HEK293 (cell line): ENCODE data around the gene RACK1.

Experiments used
- EGR2 ChIP-seq: fragments of 450-650 bp; formaldehyde crosslinking; IDR thresholded peaks from 2 replicates; pipeline ENCODE4 v1.5.1; 2016; ENCODE audit warnings: low read depth, missing biosample characterization, missing genetic modification characterization
- HOXD13 ChIP-seq: sonication (generic); formaldehyde crosslinking; IDR thresholded peaks from 2 replicates; pipeline ENCODE4 v1.8.0; 2022; ENCODE audit warnings: missing genetic modification reagents, borderline replicate concordance
- KLF10 ChIP-seq: fragments of 450-650 bp; IDR thresholded peaks from 2 replicates; pipeline ENCODE4 v1.5.1; 2018; ENCODE audit warnings: missing biosample characterization, mild to moderate bottlenecking, missing genetic modification characterization
- KLF7 ChIP-seq: fragments of 450-650 bp; formaldehyde crosslinking; IDR thresholded peaks from 2 replicates; pipeline ENCODE4 v1.5.1; 2016; ENCODE audit warnings: missing biosample characterization, missing genetic modification characterization, borderline replicate concordance
- OSR2 ChIP-seq: fragments of 450-650 bp; formaldehyde crosslinking; IDR thresholded peaks from 2 replicates; pipeline ENCODE4 v1.5.1; 2016; ENCODE audit warnings: missing biosample characterization, missing genetic modification characterization
- PBX3 ChIP-seq: sonication (generic); formaldehyde crosslinking; IDR thresholded peaks from 2 replicates; pipeline ENCODE4 v1.8.1; 2022; ENCODE audit warnings: mild to moderate bottlenecking, moderate library complexity, missing genetic modification reagents
- PRDM1 ChIP-seq: fragments of 450-650 bp; formaldehyde crosslinking; IDR thresholded peaks from 2 replicates; pipeline ENCODE4; 2016; ENCODE audit warnings: missing biosample characterization, missing genetic modification characterization
- SALL2 ChIP-seq: fragments of 450-650 bp; formaldehyde crosslinking; IDR thresholded peaks from 2 replicates; pipeline ENCODE4 v1.5.0; 2017; ENCODE audit warnings: missing biosample characterization, mild to moderate bottlenecking, missing genetic modification characterization, borderline replicate concordance
- WT1 ChIP-seq: fragments of 450-650 bp; formaldehyde crosslinking; IDR thresholded peaks from 2 replicates; pipeline ENCODE4 v1.5.1; 2016; ENCODE audit warnings: missing biosample characterization, missing genetic modification characterization
- YY1 ChIP-seq: fragments of 450-650 bp; formaldehyde crosslinking; IDR thresholded peaks from 2 replicates; pipeline ENCODE4 v1.5.1; 2018; ENCODE audit warnings: missing biosample characterization, missing genetic modification characterization
- YY2 ChIP-seq: fragments of 450-650 bp; formaldehyde crosslinking; IDR thresholded peaks from 2 replicates; pipeline ENCODE4 v1.5.1; 2016; ENCODE audit warnings: missing biosample characterization, missing genetic modification characterization
- ZBTB7A ChIP-seq: fragments of 450-650 bp; formaldehyde crosslinking; IDR thresholded peaks from 2 replicates; pipeline ENCODE4 v1.5.1; 2016; ENCODE audit warnings: low read depth, missing biosample characterization, missing genetic modification characterization
- ZNF184 ChIP-seq: fragments of 450-650 bp; IDR thresholded peaks from 2 replicates; pipeline ENCODE4 v1.5.1; 2018; ENCODE audit warnings: missing biosample characterization, mild to moderate bottlenecking, missing genetic modification characterization
- ZNF2 ChIP-seq: fragments of 450-650 bp; formaldehyde crosslinking; IDR thresholded peaks from 2 replicates; pipeline ENCODE4 v1.5.1; 2016; ENCODE audit warnings: missing biosample characterization, missing genetic modification characterization
- ZNF266 ChIP-seq: fragments of 450-650 bp; formaldehyde crosslinking; IDR thresholded peaks from 2 replicates; pipeline ENCODE4 v1.5.1; 2016; ENCODE audit warnings: missing biosample characterization, missing genetic modification characterization, low read depth
- ZNF280D ChIP-seq: fragments of 450-650 bp; formaldehyde crosslinking; IDR thresholded peaks from 2 replicates; pipeline ENCODE4 v1.5.1; 2016; ENCODE audit warnings: missing biosample characterization, missing genetic modification characterization
- ZNF423 ChIP-seq: fragments of 450-650 bp; formaldehyde crosslinking; IDR thresholded peaks from 2 replicates; pipeline ENCODE4 v1.5.1; 2016; ENCODE audit warnings: missing biosample characterization, missing genetic modification characterization
- ZNF549 ChIP-seq: fragments of 450-650 bp; IDR thresholded peaks from 2 replicates; pipeline ENCODE4 v1.5.1; 2018; ENCODE audit warnings: missing biosample characterization, missing genetic modification characterization, mild to moderate bottlenecking, inconsistent platforms, moderate library complexity
- ZNF610 ChIP-seq: fragments of 450-650 bp; formaldehyde crosslinking; IDR thresholded peaks from 2 replicates; pipeline ENCODE4 v1.5.1; 2016; ENCODE audit warnings: missing biosample characterization, missing genetic modification characterization, borderline replicate concordance
- ZNF626 ChIP-seq: fragments of 450-650 bp; sonication (Bioruptor Pico); formaldehyde crosslinking; IDR thresholded peaks from 2 replicates; pipeline ENCODE4 v1.5.1; 2018; ENCODE audit warnings: missing biosample characterization, missing genetic modification characterization, inconsistent platforms
- ZNF660 ChIP-seq: fragments of 450-650 bp; IDR thresholded peaks from 2 replicates; pipeline ENCODE4 v1.5.1; 2018; ENCODE audit warnings: missing biosample characterization, mild to moderate bottlenecking, missing genetic modification characterization
- ZNF692 ChIP-seq: fragments of 450-650 bp; formaldehyde crosslinking; IDR thresholded peaks from 2 replicates; pipeline ENCODE4 v1.5.1; 2016; ENCODE audit warnings: missing biosample characterization, missing genetic modification characterization
- ZNF701 ChIP-seq: fragments of 450-650 bp; formaldehyde crosslinking; IDR thresholded peaks from 2 replicates; pipeline ENCODE4 v1.5.1; 2016; ENCODE audit warnings: missing biosample characterization, missing genetic modification characterization
- ZNF791 ChIP-seq: fragments of 450-650 bp; formaldehyde crosslinking; IDR thresholded peaks from 2 replicates; pipeline ENCODE4 v1.5.1; 2016; ENCODE audit warnings: missing biosample characterization, missing genetic modification characterization
- ZSCAN23 ChIP-seq: fragments of 450-650 bp; formaldehyde crosslinking; IDR thresholded peaks from 2 replicates; pipeline ENCODE4 v1.5.1; 2016; ENCODE audit warnings: missing biosample characterization, missing genetic modification characterization
- ZSCAN30 ChIP-seq: fragments of 450-650 bp; IDR thresholded peaks from 2 replicates; pipeline ENCODE4 v1.5.1; 2018; ENCODE audit warnings: missing biosample characterization, mild to moderate bottlenecking, missing genetic modification characterization, moderate library complexity
- ZSCAN5A ChIP-seq: fragments of 450-650 bp; formaldehyde crosslinking; IDR thresholded peaks from 2 replicates; pipeline ENCODE4 v1.5.1; 2016; ENCODE audit warnings: missing biosample characterization, missing genetic modification characterization
- TF ChIP-seq, protein P1 (sequence below): fragments of 450-650 bp; formaldehyde crosslinking; IDR thresholded peaks from 2 replicates; pipeline ENCODE4 v1.5.1; 2017; ENCODE audit warnings: missing biosample characterization, missing genetic modification characterization
- TF ChIP-seq, protein P2 (sequence below): fragments of 450-650 bp; formaldehyde crosslinking; IDR thresholded peaks from 2 replicates; pipeline ENCODE4 v1.5.1; 2016; ENCODE audit warnings: missing biosample characterization, missing genetic modification characterization

The RACK1 gene

GRCh38 chr5:181215997-181216989 is 27.4 kb downstream of the RACK1 start (continued):
- TF ChIP-seq PRDM1 (tag by site-specific recombination): no peak; the same call in 1 of the 2 replicates
- TF ChIP-seq EGR2: peak; percentile 73
- TF ChIP-seq ZNF280D (tag by site-specific recombination): peak; percentile 92
- no peak for TF ChIP-seq ZNF660
- TF ChIP-seq ZNF266 (tag by site-specific recombination): peak; percentile 25; the same call in 1 of the 2 replicates
- no peak for TF ChIP-seq SALL2 (tag by site-specific recombination)
- TF ChIP-seq WT1 (tag by site-specific recombination): peak; percentile 18; the same call in 1 of the 2 replicates
- peak; percentile 73; the same call in 1 of the 2 replicates for TF ChIP-seq ZBTB7A (tag by site-specific recombination)
- TF ChIP-seq ZSCAN23 (tag by site-specific recombination): peak; percentile 52; the same call in 1 of the 2 replicates
- TF ChIP-seq YY2 (tag by site-specific recombination): no peak
- TF ChIP-seq, protein P1, sequence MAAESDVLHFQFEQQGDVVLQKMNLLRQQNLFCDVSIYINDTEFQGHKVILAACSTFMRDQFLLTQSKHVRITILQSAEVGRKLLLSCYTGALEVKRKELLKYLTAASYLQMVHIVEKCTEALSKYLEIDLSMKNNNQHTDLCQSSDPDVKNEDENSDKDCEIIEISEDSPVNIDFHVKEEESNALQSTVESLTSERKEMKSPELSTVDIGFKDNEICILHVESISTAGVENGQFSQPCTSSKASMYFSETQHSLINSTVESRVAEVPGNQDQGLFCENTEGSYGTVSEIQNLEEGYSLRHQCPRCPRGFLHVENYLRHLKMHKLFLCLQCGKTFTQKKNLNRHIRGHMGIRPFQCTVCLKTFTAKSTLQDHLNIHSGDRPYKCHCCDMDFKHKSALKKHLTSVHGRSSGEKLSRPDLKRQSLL (tag by site-specific recombination): no peak
- no peak for TF ChIP-seq ZNF549 (tag by site-specific recombination)
- TF ChIP-seq YY1 (tag by site-specific recombination): peak; percentile 71; the same call in 1 of the 2 replicates
- TF ChIP-seq PBX3: no peak
- TF ChIP-seq KLF7 (tag by site-specific recombination): peak; percentile 84; the same call in 1 of the 2 replicates
- TF ChIP-seq OSR2 (tag by site-specific recombination): 0 out of 2 replicates have a peak, but pooled peaks have one; percentile 11
- TF ChIP-seq ZSCAN30 (tag by site-specific recombination): peak; percentile 64; the same call in 1 of the 2 replicates
- 0 out of 2 replicates have a peak, but pooled peaks have one; percentile 34 for TF ChIP-seq ZNF610 (tag by site-specific recombination)
- no peak for TF ChIP-seq ZNF701 (tag by site-specific recombination)
- TF ChIP-seq ZNF791 (tag by site-specific recombination): no peak
- TF ChIP-seq ZNF626 (tag by site-specific recombination): no peak
- TF ChIP-seq HOXD13 (CRISPR knock-in tag): no peak
- TF ChIP-seq, protein P2, sequence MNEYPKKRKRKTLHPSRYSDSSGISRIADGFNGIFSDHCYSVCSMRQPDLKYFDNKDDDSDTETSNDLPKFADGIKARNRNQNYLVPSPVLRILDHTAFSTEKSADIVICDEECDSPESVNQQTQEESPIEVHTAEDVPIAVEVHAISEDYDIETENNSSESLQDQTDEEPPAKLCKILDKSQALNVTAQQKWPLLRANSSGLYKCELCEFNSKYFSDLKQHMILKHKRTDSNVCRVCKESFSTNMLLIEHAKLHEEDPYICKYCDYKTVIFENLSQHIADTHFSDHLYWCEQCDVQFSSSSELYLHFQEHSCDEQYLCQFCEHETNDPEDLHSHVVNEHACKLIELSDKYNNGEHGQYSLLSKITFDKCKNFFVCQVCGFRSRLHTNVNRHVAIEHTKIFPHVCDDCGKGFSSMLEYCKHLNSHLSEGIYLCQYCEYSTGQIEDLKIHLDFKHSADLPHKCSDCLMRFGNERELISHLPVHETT (tag by site-specific recombination): peak; percentile 77
- 0 out of 2 replicates have a peak, but pooled peaks have one; percentile 28 for TF ChIP-seq ZNF423 (tag by site-specific recombination)
- 0 out of 2 replicates have a peak, but pooled peaks have one; percentile 34 for TF ChIP-seq ZNF184 (tag by site-specific recombination)
- no peak for TF ChIP-seq ZNF692 (tag by site-specific recombination)
- peak; percentile 96 for TF ChIP-seq ZSCAN5A (tag by site-specific recombination)
- no peak for TF ChIP-seq KLF10 (tag by site-specific recombination)
- peak; percentile 77 for TF ChIP-seq ZNF2
